HepG2 (cell line): Measurements from ENCODE around the gene UMPS. TPM values are rescaled to one million over a fixed set of nuclear protein-coding genes. Genes with fewer than 3 reads are reported as not detected.

Experiments used
- ATAC-seq: fragments of 200-7000 bp; cut with Tn5 transposase; 3 replicates; pipeline ENCODE4 v1.9.1; 2020; ENCODE audit warnings: mild to moderate bottlenecking, moderate library complexity
- BruUV-seq: library from RNA; stranded (reverse); fragments of 400-500 nt; replicated peaks from 2 replicates; lab custom pipeline; 2021; lab: Mats Ljungman, UMichigan
- CTCF ChIA-PET: fragments of 300-600 bp; formaldehyde crosslinking; extraction: SDS; loops from one replicate; lab custom pipeline; 2021; ENCODE audit warnings: low total read pairs, inconsistent platforms, low intra/inter-chr PET ratio; lab: Yijun Ruan, JAX
- POLR2A ChIA-PET: fragments of 350-600 bp; sonication (Branson Sonifier 250); formaldehyde crosslinking; loops from one replicate; lab custom pipeline; 2020; ENCODE audit warnings: antibody characterized with exemption, inconsistent platforms; lab: Yijun Ruan, JAX
- DNase-seq: peaks from one replicate; pipeline ENCODE4 v3.0.0-alpha.2; 2015; ENCODE audit warnings: low spot score
- FAIRE-seq: peaks from 3 replicates; lab custom pipeline; 2011; peaks lifted over from hg19 to GRCh38; lab: Jason Lieb, UNC
- H2AFZ ChIP-seq: one replicate; pipeline ENCODE4 v1.6.1; 2011; ENCODE audit warnings: low read length, inconsistent platforms
- H3K27ac ChIP-seq: fragments of 300-600 bp; 3 replicates; pipeline ENCODE4 v1.8.0; 2011; ENCODE audit warnings: mixed run types, mild to moderate bottlenecking, mixed read lengths, low read length, inconsistent platforms; ENCODE audit not compliant: insufficient read depth; ENCODE audit errors: extremely low read length
- H3K27me3 ChIP-seq, 2 experiments: fragments of 200-600 bp in 1 of 2; 2 replicates in 1 of 2; 3 replicates in 1 of 2; pipeline versions ENCODE4 v1.6.0 to v1.8.0; 2011; ENCODE audit warnings: low read length in 2 of 2, mild to moderate bottlenecking in 2 of 2, moderate library complexity in 2 of 2, inconsistent platforms in 1 of 2; ENCODE audit not compliant: insufficient read depth in 2 of 2, control insufficient read depth in 1 of 2
- H3K36me3 ChIP-seq, 2 experiments: fragments of 200-600 bp in 1 of 2; replicated peaks in 1 of 2; 2 replicates in 1 of 2; 3 replicates in 1 of 2; pipeline versions ENCODE4 v1.5.1 to v1.8.0; 2011; ENCODE audit warnings: low read length in 2 of 2, inconsistent platforms in 1 of 2; ENCODE audit not compliant: insufficient read depth in 2 of 2, control insufficient read depth in 1 of 2
- H3K4me1 ChIP-seq: 2 replicates; pipeline ENCODE4 v1.5.1; 2012; ENCODE audit warnings: low read length, inconsistent platforms; ENCODE audit not compliant: insufficient read depth
- H3K4me2 ChIP-seq: 2 replicates; pipeline ENCODE4 v1.6.0; 2011; ENCODE audit warnings: low read depth, low read length, inconsistent platforms
- H3K4me3 ChIP-seq, 3 experiments: fragments of 200-600 bp in 1 of 3; sonication (generic), shearing (Covaris generic) in 1 of 3; replicated peaks in 1 of 3; 2 replicates each; pipeline ENCODE4 v1.5.1; 2011 to 2016; ENCODE audit warnings: low read length in 3 of 3, inconsistent platforms in 2 of 3, low read depth in 2 of 3, mild to moderate bottlenecking in 2 of 3, control low read depth in 1 of 3, mixed read lengths in 1 of 3; ENCODE audit not compliant: insufficient read depth in 1 of 3
- H3K79me2 ChIP-seq: one replicate; pipeline ENCODE4 v1.6.1; 2011; ENCODE audit warnings: low read length, inconsistent platforms; ENCODE audit not compliant: insufficient read depth
- H3K9ac ChIP-seq: 2 replicates; pipeline ENCODE4 v1.6.0; 2011; ENCODE audit warnings: mild to moderate bottlenecking, low read depth, low read length, inconsistent platforms; ENCODE audit not compliant: insufficient read depth
- H3K9me3 ChIP-seq: 2 replicates; pipeline ENCODE4 v1.5.1; 2012; ENCODE audit warnings: mild to moderate bottlenecking, low read length
- H4K20me1 ChIP-seq: 2 replicates; pipeline ENCODE4 v1.6.0; 2011; ENCODE audit warnings: inconsistent platforms, mild to moderate bottlenecking, low read length, moderate library complexity; ENCODE audit not compliant: insufficient read depth
- EHMT2 ChIP-seq: fragments of 200-600 bp; sonication (generic); IDR thresholded peaks from 2 replicates; pipeline ENCODE4 v1.7.0; 2017; ENCODE audit warnings: antibody characterized with exemption, low read depth, low read length, borderline replicate concordance
- STAG1 ChIP-seq: sonication (generic); formaldehyde crosslinking; IDR thresholded peaks from 2 replicates; pipeline ENCODE4 v1.4.0; 2020; ENCODE audit warnings: missing genetic modification reagents
- TSC22D2 ChIP-seq: sonication (generic); formaldehyde crosslinking; IDR thresholded peaks from 2 replicates; pipeline ENCODE4 v1.5.1; 2020; ENCODE audit warnings: missing genetic modification reagents, mild to moderate bottlenecking, borderline replicate concordance
- ZNF451 ChIP-seq: sonication (generic); formaldehyde crosslinking; IDR thresholded peaks from 2 replicates; pipeline ENCODE4 v1.5.0; 2020; ENCODE audit warnings: mild to moderate bottlenecking, missing genetic modification reagents
- ZNF567 ChIP-seq: sonication (generic); formaldehyde crosslinking; IDR thresholded peaks from 2 replicates; pipeline ENCODE4 v1.8.1; 2023; ENCODE audit warnings: mild to moderate bottlenecking, missing genetic modification reagents, borderline replicate concordance
- ZNF691 ChIP-seq: sonication (generic); formaldehyde crosslinking; IDR thresholded peaks from 2 replicates; pipeline ENCODE4 v1.4.0; 2020; ENCODE audit warnings: missing genetic modification reagents, low read depth, mild to moderate bottlenecking, borderline replicate concordance
- WGBS: methylation state at CpG from one replicate; pipeline ENCODE4 v1.1.6; 2017; ENCODE audit warnings: low lambda C conversion rate; 5-methylcytosine and 5-hydroxymethylcytosine counted together
- in situ Hi-C: cut with HindIII; loops from 2 replicates; pipeline ENCODE4 v1.10.0; 2017; ENCODE audit warnings: low pct_unique_long_range_greater_than_20kb; ENCODE audit not compliant: extremely low pct_ligation_motif_present
- intact Hi-C: fragments of 100-400 bp; cut with micrococcal nuclease; formaldehyde crosslinking; loops from one replicate; pipeline ENCODE4 v1.10.0; 2022; ENCODE audit not compliant: unreplicated experiment
- polyA plus RNA-seq, 8 experiments: library from polyadenylated mRNA; depleted of rRNA in 3 of 8; stranded (reverse) in 7 of 8; unstranded in 1 of 8; fragments of >200 nt; fragmentation: Illumina TruSeq in 4 of 8; extraction: Trizol in 4 of 8; gene quantifications; 2 replicates each; pipeline versions ENCODE4 v1.2.1 to v1.2.3, GENCODE V29; 2011 to 2016; ENCODE audit warnings: low read depth in 4 of 8, missing spikeins in 1 of 8, mixed read lengths in 1 of 8; ENCODE audit not compliant: insufficient read depth in 1 of 8
- total RNA-seq, 5 experiments: library from RNA; depleted of rRNA; stranded (reverse); fragments of >200 nt; fragmentation: Illumina TruSeq; extraction: Trizol; gene quantifications; 2 replicates each; pipeline ENCODE4 v1.2.3, GENCODE V29; 2016; ENCODE audit warnings: low read depth in 1 of 5
- TF ChIP-seq, protein P1 (sequence below): sonication (generic); formaldehyde crosslinking; IDR thresholded peaks from 2 replicates; pipeline ENCODE4 v1.4.0; 2020; ENCODE audit warnings: low read depth, missing genetic modification reagents

UMPS gene
- total and polyA plus RNA-seq, 2 of the 13 experiments (the other 11 are each of a cell fraction or from before 2014, with no cell fraction given), result 52.7 to 74.2 TPM

DNA sequence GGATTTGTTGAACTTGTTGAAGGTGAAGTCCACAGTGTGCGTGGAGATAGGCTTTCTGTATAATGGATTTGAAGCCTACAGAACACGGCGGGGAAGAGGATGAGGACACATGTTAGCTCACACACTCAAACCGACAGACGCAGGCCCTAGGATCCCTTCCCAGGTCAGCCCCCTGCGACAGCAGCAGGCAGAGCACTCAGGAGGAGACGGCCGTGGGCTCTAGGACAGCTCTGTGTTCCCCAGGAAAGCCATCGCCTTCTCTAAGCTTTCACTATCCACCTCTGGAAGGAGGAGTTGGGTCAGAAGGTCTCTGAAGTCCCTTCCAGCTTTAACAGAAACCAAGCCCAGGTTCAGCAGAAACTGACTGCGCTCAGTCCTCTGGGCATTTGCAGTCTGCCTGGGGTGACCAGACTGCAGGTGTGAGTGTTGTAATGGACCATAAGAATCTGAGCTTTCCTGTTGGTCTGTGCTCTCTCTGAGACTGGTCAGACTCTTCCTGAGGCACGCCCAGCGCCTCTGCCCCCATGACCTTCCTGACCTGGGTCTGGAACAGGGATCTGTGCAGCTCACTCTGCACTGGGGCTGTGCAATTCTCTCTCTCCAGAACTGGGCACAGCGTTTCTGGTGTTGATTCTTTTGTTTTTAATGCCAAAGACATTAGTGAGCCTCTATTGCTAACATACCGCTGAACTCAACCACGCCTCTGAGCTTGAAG, 33.5 kb downstream of the UMPS start:
- no peak for FAIRE-seq
- no peak overlapping the region for H2AFZ ChIP-seq
- TF ChIP-seq, protein P1, sequence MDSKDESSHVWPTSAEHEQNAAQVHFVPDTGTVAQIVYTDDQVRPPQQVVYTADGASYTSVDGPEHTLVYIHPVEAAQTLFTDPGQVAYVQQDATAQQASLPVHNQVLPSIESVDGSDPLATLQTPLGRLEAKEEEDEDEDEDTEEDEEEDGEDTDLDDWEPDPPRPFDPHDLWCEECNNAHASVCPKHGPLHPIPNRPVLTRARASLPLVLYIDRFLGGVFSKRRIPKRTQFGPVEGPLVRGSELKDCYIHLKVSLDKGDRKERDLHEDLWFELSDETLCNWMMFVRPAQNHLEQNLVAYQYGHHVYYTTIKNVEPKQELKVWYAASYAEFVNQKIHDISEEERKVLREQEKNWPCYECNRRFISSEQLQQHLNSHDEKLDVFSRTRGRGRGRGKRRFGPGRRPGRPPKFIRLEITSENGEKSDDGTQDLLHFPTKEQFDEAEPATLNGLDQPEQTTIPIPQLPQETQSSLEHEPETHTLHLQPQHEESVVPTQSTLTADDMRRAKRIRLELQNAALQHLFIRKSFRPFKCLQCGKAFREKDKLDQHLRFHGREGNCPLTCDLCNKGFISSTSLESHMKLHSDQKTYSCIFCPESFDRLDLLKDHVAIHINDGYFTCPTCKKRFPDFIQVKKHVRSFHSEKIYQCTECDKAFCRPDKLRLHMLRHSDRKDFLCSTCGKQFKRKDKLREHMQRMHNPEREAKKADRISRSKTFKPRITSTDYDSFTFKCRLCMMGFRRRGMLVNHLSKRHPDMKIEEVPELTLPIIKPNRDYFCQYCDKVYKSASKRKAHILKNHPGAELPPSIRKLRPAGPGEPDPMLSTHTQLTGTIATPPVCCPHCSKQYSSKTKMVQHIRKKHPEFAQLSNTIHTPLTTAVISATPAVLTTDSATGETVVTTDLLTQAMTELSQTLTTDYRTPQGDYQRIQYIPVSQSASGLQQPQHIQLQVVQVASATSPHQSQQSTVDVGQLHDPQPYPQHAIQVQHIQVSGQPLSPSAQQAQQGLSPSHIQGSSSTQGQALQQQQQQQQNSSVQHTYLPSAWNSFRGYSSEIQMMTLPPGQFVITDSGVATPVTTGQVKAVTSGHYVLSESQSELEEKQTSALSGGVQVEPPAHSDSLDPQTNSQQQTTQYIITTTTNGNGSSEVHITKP (CRISPR knock-in tag), result no peak
- TF ChIP-seq ZNF567 (CRISPR knock-in tag), result no peak
- TF ChIP-seq STAG1 (CRISPR knock-in tag), result no peak
- TF ChIP-seq EHMT2, result no peak
- no peak for TF ChIP-seq ZNF691
- TF ChIP-seq TSC22D2 (CRISPR knock-in tag), result no peak
- no peak for TF ChIP-seq ZNF451 (CRISPR knock-in tag)
- TF ChIP-seq, all 625 proteins: peak for 0
- in situ Hi-C loops (loop anchor here (5.0 to 25.0 kb wide), 2 partner anchors 138 to 398 kb away; no protein-coding TSS in a partner anchor), intact Hi-C loops (loop anchor here (5.0 kb wide), 1 partner anchor 124 kb away; the partner anchor contains the start of gene ITGB5)
- no peaks in the 10 kb centered on the region for H3K27me3 ChIP-seq
- no peak overlapping the region for H3K27ac ChIP-seq
- DNase-seq, result no peak
- no peak overlapping the region for H3K4me2 ChIP-seq
- WGBS, result 96% methylated on average over 10 of the region's 15 CpGs
- no peak for ATAC-seq
- H3K36me3 ChIP-seq, result peaks cover 39 to 57% of the 10 kb centered on the region in 2 experiments
- no TSS peak for BruUV-seq
- no peaks in the 10 kb centered on the region for H3K9me3 ChIP-seq
- ChIA-PET POLR2A (interaction anchor here (1.0 kb wide), 1 partner anchor 34 kb away, joined by 3 read pairs; the partner anchor contains the start of gene UMPS), CTCF (no interaction called here)
- no peak overlapping the region for H3K9ac ChIP-seq
- no peaks in the 10 kb centered on the region for H3K79me2 ChIP-seq
- H4K20me1 ChIP-seq, result no peaks in the 10 kb centered on the region
- H3K4me1 ChIP-seq, result peaks cover 23% of the 10 kb centered on the region
- no peak overlapping the region for H3K4me3 ChIP-seq
